Measurements from ENCODE around the gene CCM2. TPM values are rescaled to one million over a fixed set of nuclear protein-coding genes. Genes with fewer than 3 reads are reported as not detected.

Gene CCM2
- total RNA-seq, 3 donors from 2014 or later = 32.3 to 45.3 (median 35.4) TPM

DNA sequence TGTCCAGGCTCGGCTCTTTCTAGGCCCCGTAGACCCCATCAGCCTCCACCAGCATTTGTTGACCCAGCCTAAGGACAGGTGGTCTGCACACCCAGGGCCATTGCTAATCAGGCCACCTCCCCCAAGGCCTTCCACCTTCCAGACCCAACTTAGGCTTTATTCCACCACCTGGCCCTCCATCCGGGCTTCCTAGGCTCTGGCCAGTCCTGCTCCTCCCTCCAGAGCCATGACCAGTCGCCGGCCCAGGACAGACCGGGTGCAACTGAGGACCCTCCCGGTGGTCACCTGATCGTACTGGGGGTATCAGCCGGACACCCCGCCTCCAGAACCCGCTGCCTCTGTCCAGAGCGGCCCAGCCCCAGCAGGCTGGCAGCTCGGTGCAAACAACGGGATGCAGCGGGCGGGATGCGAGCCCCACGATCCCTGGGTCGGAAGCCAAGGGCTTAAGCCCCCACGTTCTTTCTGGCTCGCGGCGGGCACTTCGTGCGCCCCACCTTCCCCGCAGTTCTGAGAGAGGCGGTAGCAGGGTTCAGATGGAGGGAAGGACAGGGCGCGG lies 88.2 kb downstream of the CCM2 start:
- no peaks in the 10 kb centered on the region for H3K4me1 ChIP-seq
- no peaks in the 10 kb centered on the region for H3K36me3 ChIP-seq
- DNase-seq (ENCODE audit: low spot score in 2 of 2) = no peak
- H3K27me3 ChIP-seq = no peaks in the 10 kb centered on the region
- H3K27ac ChIP-seq = peak overlapping the region; percentile 60 to 85
- no peaks in the 10 kb centered on the region for H3K9me3 ChIP-seq
- intact Hi-C loops (cut with DNase I; ENCODE audit: low total_unique reads) = loop anchor here (10.0 kb wide), 1 partner anchor 1767 kb away; no protein-coding TSS in a partner anchor
- TF ChIP-seq CTCF (IDR thresholded peaks at IDR 0.05) (no peak), POLR2A (IDR thresholded peaks at IDR 0.05) (no peak), POLR2AphosphoS5 (IDR thresholded peaks at IDR 0.05) (no peak)
- H3K4me3 ChIP-seq = peak overlapping the region; percentile 52 to 83 (median 62)

- intact Hi-C loops (cut with DNase I; ENCODE audit: low total_unique reads) = loop anchor here (10.0 kb wide), 1 partner anchor 1766 kb away; no protein-coding TSS in a partner anchor
- Histone ChIP-seq H3K4me3 (peak within 1 kb of the TSS; percentile 52 to 83 (median 62)), H3K36me3 (no peaks in the 10 kb centered on the region)
Measured at GRCh38 chr7:45088821-45089340, 88.9 kb downstream of the CCM2 start, which contains the start of gene NACAD. Gene NACAD, minus strand, starts transcription at chr7:45088969. Its CDS starts 75 bp downstream, at chr7:45088894.

GRCh38 chr7:45089341-45089891 lies 89.4 kb downstream of the CCM2 start:
- H3K4me1 ChIP-seq = no peaks in the 10 kb centered on the region
- no peaks in the 10 kb centered on the region for H3K36me3 ChIP-seq
- DNase-seq (ENCODE audit: low spot score in 2 of 2) = peak in 1 of 2 donors; percentile 33
- TF ChIP-seq CTCF (IDR thresholded peaks at IDR 0.05) = no peak
- no peak for TF ChIP-seq POLR2AphosphoS5 (IDR thresholded peaks at IDR 0.05)
- no peak for TF ChIP-seq POLR2A (IDR thresholded peaks at IDR 0.05)
- intact Hi-C loops (cut with DNase I; ENCODE audit: low total_unique reads) = loop anchor here (10.0 kb wide), 1 partner anchor 1765 kb away; no protein-coding TSS in a partner anchor
- H3K9me3 ChIP-seq = no peaks in the 10 kb centered on the region
- peak overlapping the region; percentile 52 to 83 (median 62) for H3K4me3 ChIP-seq
- peak overlapping the region; percentile 60 to 85 for H3K27ac ChIP-seq
- H3K27me3 ChIP-seq = no peaks in the 10 kb centered on the region

More at GRCh38 chr7:45088821-45089340, 88.9 kb downstream of the CCM2 start, which contains the start of gene NACAD:
- DNase-seq (ENCODE audit: low spot score in 2 of 2) = no peak
- TF ChIP-seq POLR2AphosphoS5 (IDR thresholded peaks at IDR 0.05) = no peak
- TF ChIP-seq POLR2A (IDR thresholded peaks at IDR 0.05) = no peak
- TF ChIP-seq CTCF (IDR thresholded peaks at IDR 0.05) = no peak
- H3K9me3 ChIP-seq = no peaks in the 10 kb centered on the region
- H3K4me1 ChIP-seq = no peaks in the 10 kb centered on the region
- peak within 1 kb of the TSS; percentile 60 to 85 for H3K27ac ChIP-seq
- no peaks in the 10 kb centered on the region for H3K27me3 ChIP-seq

- DNase-seq (ENCODE audit: low spot score in 2 of 2) = no peak
- H3K4me3 ChIP-seq = no peak overlapping the region
- H3K4me1 ChIP-seq = no peaks in the 10 kb centered on the region
- no peak for TF ChIP-seq CTCF (IDR thresholded peaks at IDR 0.05)
- TF ChIP-seq POLR2AphosphoS5 (IDR thresholded peaks at IDR 0.05) = no peak
- no peak for TF ChIP-seq POLR2A (IDR thresholded peaks at IDR 0.05)
- no peak overlapping the region for H3K27ac ChIP-seq
- intact Hi-C loops (cut with DNase I; ENCODE audit: low total_unique reads) = no loop called here
- no peaks in the 10 kb centered on the region for H3K36me3 ChIP-seq
- H3K9me3 ChIP-seq = no peaks in the 10 kb centered on the region
- H3K27me3 ChIP-seq = no peaks in the 10 kb centered on the region
Measured at GRCh38 chr7:45092100-45092930, 92.3 kb downstream of the CCM2 start.
